ENCODE measurements around the gene TMUB1.

TMUB1 gene

DNA sequence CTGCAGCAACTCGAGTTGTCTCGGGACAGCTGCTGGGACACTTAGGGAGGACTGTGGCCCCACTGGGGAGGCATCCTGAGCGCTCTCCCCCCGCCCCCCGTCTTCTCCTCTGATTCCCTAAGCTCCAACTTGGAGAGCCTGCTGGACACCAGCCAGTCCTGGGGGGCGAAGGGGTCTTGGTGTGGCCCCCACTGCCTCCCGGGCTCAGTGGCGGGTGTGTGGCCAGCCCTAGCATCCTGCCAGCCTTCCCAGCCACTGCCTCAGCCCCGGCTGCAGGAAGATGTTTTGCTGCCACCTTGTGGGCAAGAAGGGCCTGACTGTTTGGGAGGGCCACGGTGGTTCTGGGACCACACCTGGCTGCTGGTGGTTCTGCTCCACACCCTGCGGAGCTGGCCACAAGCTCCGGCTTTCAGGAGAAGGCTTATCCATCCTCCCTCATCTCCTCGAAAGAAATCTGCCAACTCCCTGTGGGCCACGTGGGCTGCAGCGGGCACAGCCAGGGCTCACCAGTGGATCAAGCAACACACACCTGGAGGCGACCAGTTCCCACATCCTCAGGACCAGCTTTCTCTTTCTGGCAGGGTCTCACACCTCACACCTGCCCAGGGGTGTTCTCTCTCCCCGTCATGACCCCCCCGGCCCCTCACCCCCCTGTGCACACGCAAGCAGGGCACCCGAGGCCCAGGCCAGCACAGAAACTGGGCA, 27.8 kb upstream of the TMUB1 start:
- Histone ChIP-seq H3K18ac (ENCODE audit: low read length) (no peak overlapping the region), H3K23ac (ENCODE audit: low read depth, low read length, poor library complexity) (peak overlapping the region; percentile 45), H4K8ac (ENCODE audit: low read depth, low read length) (no peak overlapping the region), H3K4ac (ENCODE audit: low read length) (no peak overlapping the region), H3K36me3 (replicated peaks in 1 of 2; ENCODE audit: control insufficient read depth in 2 of 2, insufficient read depth in 2 of 2, low read length in 2 of 2) (peaks cover 2 to 5% of the 10 kb centered on the region in 2 donors), H2BK120ac (ENCODE audit: low read depth, low read length) (no peak overlapping the region), H3K14ac (ENCODE audit: low read length) (no peak overlapping the region), H2BK12ac (ENCODE audit: low read length) (no peak overlapping the region), H2BK15ac (ENCODE audit: low read length) (no peak overlapping the region), H2BK5ac (ENCODE audit: low read length) (no peak overlapping the region), H3K79me1 (ENCODE audit: low read depth, low read length) (peaks cover 10% of the 10 kb centered on the region), H3K27ac (replicated peaks; ENCODE audit: low read length) (no peak overlapping the region), H2AFZ (ENCODE audit: low read length) (no peak overlapping the region), H3K4me2 (ENCODE audit: insufficient read depth, low read length, poor library complexity, severe bottlenecking) (no peak overlapping the region), H2AK5ac (ENCODE audit: low read depth, low read length) (peak overlapping the region; percentile 66), H3K27me3 (ENCODE audit: control insufficient read depth in 3 of 3, insufficient read depth in 3 of 3, low read depth in 1 of 3, low read length in 3 of 3) (peaks cover 0 to 3% (median 0%) of the 10 kb centered on the region in 3 experiments), H3K4me1 (ENCODE audit: control insufficient read depth in 2 of 2, insufficient read depth in 1 of 2, low read depth in 1 of 2, low read length in 2 of 2) (peaks cover 11 to 21% of the 10 kb centered on the region in 2 donors), H4K91ac (ENCODE audit: low read depth, low read length, poor library complexity) (no peak overlapping the region), H3K4me3 (ENCODE audit: low read length in 2 of 2) (peak overlapping the region in 1 of 2 donors; percentile 38), H3K9ac (ENCODE audit: low read depth, low read length, poor library complexity) (no peak overlapping the region), H3K9me3 (replicated peaks in 1 of 2; ENCODE audit: control insufficient read depth in 2 of 2, insufficient read depth in 1 of 2, low read depth in 1 of 2, low read length in 2 of 2) (no peaks in the 10 kb centered on the region)
- WGBS, 2 donors (ENCODE audit: extremely low coverage in 2 of 2, insufficient read length in 2 of 2, insufficient replicate concordance in 1 of 2), result no CpG with 5 or more reads among the region's 20 CpGs
- peak; percentile 63 for DNase-seq (ENCODE audit: low spot score)

DNA sequence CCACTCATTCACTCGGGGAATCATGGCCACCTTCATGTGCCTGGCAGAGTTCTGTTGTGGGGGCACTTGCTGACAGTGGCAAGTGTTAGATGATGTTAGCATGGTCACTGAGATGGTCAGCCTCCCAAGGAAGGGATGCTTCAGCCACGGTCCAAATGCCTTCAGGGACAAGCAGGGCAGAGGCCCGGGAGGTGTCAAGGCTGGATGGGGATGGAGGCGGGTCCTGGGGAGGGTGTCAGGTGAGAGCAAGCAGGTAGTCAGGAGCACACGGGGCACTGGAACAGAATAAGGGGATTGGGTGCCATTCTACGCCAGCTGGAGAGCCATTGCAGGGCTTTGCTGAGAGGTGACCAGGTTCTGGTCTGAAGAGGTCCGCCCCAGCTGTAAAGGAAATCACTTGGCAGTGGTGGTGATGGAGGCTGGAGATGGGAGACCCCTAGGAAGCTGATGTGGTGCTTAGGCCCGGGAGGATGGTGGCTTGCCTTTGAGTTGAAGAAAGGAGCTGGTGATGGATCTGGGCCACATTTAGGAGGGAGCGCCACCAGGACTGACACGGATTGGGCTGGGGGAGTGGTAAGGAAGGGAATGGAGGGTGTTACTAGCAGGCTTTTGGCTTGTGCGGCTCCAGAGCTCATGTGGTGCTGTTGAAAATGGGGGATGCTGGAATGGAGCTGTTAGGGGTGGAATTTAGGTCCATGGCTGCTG, 27.1 kb upstream of the TMUB1 start:
- DNase-seq (ENCODE audit: low spot score), result no peak
- Histone ChIP-seq H4K8ac (ENCODE audit: low read depth, low read length) (no peak overlapping the region), H4K91ac (ENCODE audit: low read depth, low read length, poor library complexity) (no peak overlapping the region), H3K23ac (ENCODE audit: low read depth, low read length, poor library complexity) (no peak overlapping the region), H3K79me1 (ENCODE audit: low read depth, low read length) (peaks cover 6% of the 10 kb centered on the region), H2AFZ (ENCODE audit: low read length) (no peak overlapping the region), H2BK15ac (ENCODE audit: low read length) (no peak overlapping the region), H3K36me3 (replicated peaks in 1 of 2; ENCODE audit: control insufficient read depth in 2 of 2, insufficient read depth in 2 of 2, low read length in 2 of 2) (peaks cover 2 to 7% of the 10 kb centered on the region in 2 donors), H3K27ac (replicated peaks; ENCODE audit: low read length) (no peak overlapping the region), H3K9ac (ENCODE audit: low read depth, low read length, poor library complexity) (no peak overlapping the region), H2BK120ac (ENCODE audit: low read depth, low read length) (no peak overlapping the region), H3K27me3 (ENCODE audit: control insufficient read depth in 3 of 3, insufficient read depth in 3 of 3, low read depth in 1 of 3, low read length in 3 of 3) (no peaks in the 10 kb centered on the region), H3K9me3 (replicated peaks in 1 of 2; ENCODE audit: control insufficient read depth in 2 of 2, insufficient read depth in 1 of 2, low read depth in 1 of 2, low read length in 2 of 2) (no peaks in the 10 kb centered on the region), H3K4me2 (ENCODE audit: insufficient read depth, low read length, poor library complexity, severe bottlenecking) (no peak overlapping the region), H2AK5ac (ENCODE audit: low read depth, low read length) (no peak overlapping the region), H3K18ac (ENCODE audit: low read length) (no peak overlapping the region), H2BK12ac (ENCODE audit: low read length) (no peak overlapping the region), H3K14ac (ENCODE audit: low read length) (no peak overlapping the region), H3K4me3 (ENCODE audit: low read length in 2 of 2) (no peak overlapping the region), H3K4me1 (ENCODE audit: control insufficient read depth in 2 of 2, insufficient read depth in 1 of 2, low read depth in 1 of 2, low read length in 2 of 2) (peaks cover 11 to 17% of the 10 kb centered on the region in 2 donors), H2BK5ac (ENCODE audit: low read length) (no peak overlapping the region), H3K4ac (ENCODE audit: low read length) (no peak overlapping the region)
- no CpG with 5 or more reads among the region's 11 CpGs for WGBS, 2 donors (ENCODE audit: extremely low coverage in 2 of 2, insufficient read length in 2 of 2, insufficient replicate concordance in 1 of 2)

- H2BK5ac ChIP-seq (ENCODE audit: low read length), result no peak overlapping the region
- no peak overlapping the region for H3K4me2 ChIP-seq (ENCODE audit: insufficient read depth, low read length, poor library complexity, severe bottlenecking)
- no peak overlapping the region for H2BK12ac ChIP-seq (ENCODE audit: low read length)
- no peak overlapping the region for H2AFZ ChIP-seq (ENCODE audit: low read length)
- no peak overlapping the region for H4K8ac ChIP-seq (ENCODE audit: low read depth, low read length)
- peak overlapping the region; percentile 21 for H3K18ac ChIP-seq (ENCODE audit: low read length)
- H3K36me3 ChIP-seq (replicated peaks in 1 of 2; ENCODE audit: control insufficient read depth in 2 of 2, insufficient read depth in 2 of 2, low read length in 2 of 2), result peaks cover 2 to 14% of the 10 kb centered on the region in 2 donors
- no peak for DNase-seq (ENCODE audit: low spot score)
- no peak overlapping the region for H3K9ac ChIP-seq (ENCODE audit: low read depth, low read length, poor library complexity)
- no peaks in the 10 kb centered on the region for H3K27me3 ChIP-seq (ENCODE audit: control insufficient read depth in 3 of 3, insufficient read depth in 3 of 3, low read depth in 1 of 3, low read length in 3 of 3)
- no peak overlapping the region for H3K14ac ChIP-seq (ENCODE audit: low read length)
- H4K91ac ChIP-seq (ENCODE audit: low read depth, low read length, poor library complexity), result no peak overlapping the region
- H3K9me3 ChIP-seq (replicated peaks in 1 of 2; ENCODE audit: control insufficient read depth in 2 of 2, insufficient read depth in 1 of 2, low read depth in 1 of 2, low read length in 2 of 2), result no peaks in the 10 kb centered on the region
- no CpG with 5 or more reads among the region's 15 CpGs for WGBS, 2 donors (ENCODE audit: extremely low coverage in 2 of 2, insufficient read length in 2 of 2, insufficient replicate concordance in 1 of 2)
- H2BK15ac ChIP-seq (ENCODE audit: low read length), result no peak overlapping the region
- H3K4me1 ChIP-seq (ENCODE audit: control insufficient read depth in 2 of 2, insufficient read depth in 1 of 2, low read depth in 1 of 2, low read length in 2 of 2), result peaks cover 11 to 21% of the 10 kb centered on the region in 2 donors
- no peak overlapping the region for H3K27ac ChIP-seq (replicated peaks; ENCODE audit: low read length)
- H3K4ac ChIP-seq (ENCODE audit: low read length), result no peak overlapping the region
- H3K4me3 ChIP-seq (ENCODE audit: low read length in 2 of 2), result no peak overlapping the region
- no peak overlapping the region for H2AK5ac ChIP-seq (ENCODE audit: low read depth, low read length)
- H3K23ac ChIP-seq (ENCODE audit: low read depth, low read length, poor library complexity), result no peak overlapping the region
- H3K79me1 ChIP-seq (ENCODE audit: low read depth, low read length), result peaks cover 7% of the 10 kb centered on the region
- no peak overlapping the region for H2BK120ac ChIP-seq (ENCODE audit: low read depth, low read length)
These were observed 26.1 kb upstream of the TMUB1 start for GRCh38 chr7:151109094-151110048.

All from neuronal stem cell (in vitro differentiated cells).